Measurements from ENCODE around the gene CAMKK2. TPM values are rescaled to one million over a fixed set of nuclear protein-coding genes. Genes with fewer than 3 reads are reported as not detected.
"Not testable (repeated sequence)": the region's sequence is repeated elsewhere in the genome, so short reads cannot be mapped to it uniquely, and the experiment has no call there.

The CAMKK2 gene
- total RNA-seq, 1 donor from 2014 or later = 31.2 TPM

GRCh38 chr12:121202407-121203355 is 93.8 kb downstream of the CAMKK2 start:
- intact Hi-C loops (cut with micrococcal nuclease) = no loop called here

GRCh38 chr12:121201140-121201539 is 95.4 kb downstream of the CAMKK2 start:
- intact Hi-C loops (cut with micrococcal nuclease) = not testable (repeated sequence)

- intact Hi-C loops (cut with micrococcal nuclease) = no loop called here
These were observed 97.6 kb downstream of the CAMKK2 start for GRCh38 chr12:121198949-121199348.

GRCh38 chr12:121196902-121197301 is 99.6 kb downstream of the CAMKK2 start:
- intact Hi-C loops (cut with micrococcal nuclease) = no loop called here

- intact Hi-C loops (cut with micrococcal nuclease) = no loop called here
These were observed 105.4 kb downstream of the CAMKK2 start for GRCh38 chr12:121191151-121191550.

- intact Hi-C loops (cut with micrococcal nuclease) = no loop called here
These were observed 105.9 kb downstream of the CAMKK2 start for GRCh38 chr12:121190523-121191031.

- intact Hi-C loops (cut with micrococcal nuclease) = no loop called here
These were observed 106.8 kb downstream of the CAMKK2 start for GRCh38 chr12:121189619-121190155.

GRCh38 chr12:121189131-121189530 is 107.4 kb downstream of the CAMKK2 start:
- intact Hi-C loops (cut with micrococcal nuclease) = no loop called here

GRCh38 chr12:121188227-121188626 is 108.3 kb downstream of the CAMKK2 start:
- intact Hi-C loops (cut with micrococcal nuclease) = no loop called here

Other genes starting within 250 kb of the CAMKK2 start
- 15.1 and 15.8 TPM in 2 replicates for gene P2RX7, start 163.8 kb downstream of the CAMKK2 start, total RNA-seq
- gene P2RX4, start 86.6 kb downstream of the CAMKK2 start, total RNA-seq = 45.5 and 47.0 TPM in 2 replicates
- gene ANAPC5, start 55.7 kb upstream of the CAMKK2 start, total RNA-seq = 136 and 147 TPM in 2 replicates
- gene RNF34, start 103.4 kb upstream of the CAMKK2 start, total RNA-seq = 90.9 and 94.6 TPM in 2 replicates